HepG2 (cell line): Measurements from ENCODE around the gene ZNF213. TPM values are rescaled to one million over a fixed set of nuclear protein-coding genes. Genes with fewer than 3 reads are reported as not detected.
A peak's percentile ranks its signal among the peaks of the same experiment; 100 is the strongest.

ENCODE experiments used
- DNMT3B ChIP-seq: conservative IDR thresholded peaks from 2 replicates; pipeline ENCODE4 v1.6.1; 2016; ENCODE audit warnings: missing biosample characterization, control low read depth
- HOXA7 ChIP-seq: sonication (generic); formaldehyde crosslinking; IDR thresholded peaks from 2 replicates; pipeline ENCODE4 v1.8.1; 2022; ENCODE audit warnings: mild to moderate bottlenecking, missing genetic modification reagents, moderate library complexity
- KDM5B ChIP-seq: sonication (generic); formaldehyde crosslinking; IDR thresholded peaks from 2 replicates; pipeline ENCODE4 v1.4.0; 2020; ENCODE audit warnings: missing genetic modification reagents, mild to moderate bottlenecking, borderline replicate concordance
- MLLT10 ChIP-seq: sonication (generic); formaldehyde crosslinking; IDR thresholded peaks from 2 replicates; pipeline ENCODE4 v1.4.0; 2020; ENCODE audit warnings: missing genetic modification reagents
- ZBTB7A ChIP-seq: sonication (generic); formaldehyde crosslinking; IDR thresholded peaks from 2 replicates; pipeline ENCODE4 v1.8.0; 2022; ENCODE audit warnings: mild to moderate bottlenecking, missing genetic modification reagents
- ZKSCAN8 ChIP-seq: IDR thresholded peaks from 2 replicates; pipeline ENCODE4 v1.6.1; 2016; ENCODE audit warnings: borderline replicate concordance, missing genetic modification reagents, missing compliant biosample characterization
- ZMYM2 ChIP-seq: sonication (generic); formaldehyde crosslinking; IDR thresholded peaks from 2 replicates; pipeline ENCODE4 v1.8.0; 2022; ENCODE audit warnings: mild to moderate bottlenecking, missing genetic modification reagents
- ZNF616 ChIP-seq: sonication (generic); formaldehyde crosslinking; IDR thresholded peaks from 2 replicates; pipeline ENCODE4 v1.5.0; 2020; ENCODE audit warnings: low read depth, mild to moderate bottlenecking, missing genetic modification reagents
- ZNF629 ChIP-seq: sonication (generic); formaldehyde crosslinking; conservative IDR thresholded peaks from 2 replicates; pipeline ENCODE4 v1.5.0; 2020; ENCODE audit warnings: missing genetic modification reagents
- polyA plus RNA-seq, 8 experiments: library from polyadenylated mRNA; depleted of rRNA in 3 of 8; stranded (reverse) in 7 of 8; unstranded in 1 of 8; fragments of >200 nt; fragmentation: Illumina TruSeq in 4 of 8; extraction: Trizol in 4 of 8; gene quantifications; 2 replicates each; pipeline versions ENCODE4 v1.2.1 to v1.2.3, GENCODE V29; 2011 to 2016; ENCODE audit warnings: low read depth in 4 of 8, missing spikeins in 1 of 8, mixed read lengths in 1 of 8; ENCODE audit not compliant: insufficient read depth in 1 of 8
- total RNA-seq, 5 experiments: library from RNA; depleted of rRNA; stranded (reverse); fragments of >200 nt; fragmentation: Illumina TruSeq; extraction: Trizol; gene quantifications; 2 replicates each; pipeline ENCODE4 v1.2.3, GENCODE V29; 2016; ENCODE audit warnings: low read depth in 1 of 5
- TF ChIP-seq, protein P1 (sequence below): sonication (generic); formaldehyde crosslinking; IDR thresholded peaks from 2 replicates; pipeline ENCODE4 v1.9.0; 2021; ENCODE audit warnings: missing genetic modification reagents, mild to moderate bottlenecking, borderline replicate concordance
- TF ChIP-seq, protein P2 (sequence below): fragments of 450-650 bp; IDR thresholded peaks from 2 replicates; pipeline ENCODE4 v1.6.1; 2017; ENCODE audit warnings: mild to moderate bottlenecking
- TF ChIP-seq, protein P3 (sequence below): sonication (generic); formaldehyde crosslinking; IDR thresholded peaks from 2 replicates; pipeline ENCODE4 v1.4.0; 2020; ENCODE audit warnings: missing genetic modification reagents
- TF ChIP-seq, protein P4 (sequence below): sonication (generic); formaldehyde crosslinking; IDR thresholded peaks from 2 replicates; pipeline ENCODE4 v1.4.0; 2020; ENCODE audit warnings: missing genetic modification reagents, borderline replicate concordance
- TF ChIP-seq, protein P5 (sequence below): sonication (generic); formaldehyde crosslinking; IDR thresholded peaks from 2 replicates; pipeline ENCODE4 v1.4.0; 2020; ENCODE audit warnings: mild to moderate bottlenecking, low read depth, missing genetic modification reagents

Gene ZNF213
- total and polyA plus RNA-seq, 2 of the 13 experiments (the other 11 are each of a cell fraction or from before 2014, with no cell fraction given) = 0.59 to 0.97 TPM

DNA sequence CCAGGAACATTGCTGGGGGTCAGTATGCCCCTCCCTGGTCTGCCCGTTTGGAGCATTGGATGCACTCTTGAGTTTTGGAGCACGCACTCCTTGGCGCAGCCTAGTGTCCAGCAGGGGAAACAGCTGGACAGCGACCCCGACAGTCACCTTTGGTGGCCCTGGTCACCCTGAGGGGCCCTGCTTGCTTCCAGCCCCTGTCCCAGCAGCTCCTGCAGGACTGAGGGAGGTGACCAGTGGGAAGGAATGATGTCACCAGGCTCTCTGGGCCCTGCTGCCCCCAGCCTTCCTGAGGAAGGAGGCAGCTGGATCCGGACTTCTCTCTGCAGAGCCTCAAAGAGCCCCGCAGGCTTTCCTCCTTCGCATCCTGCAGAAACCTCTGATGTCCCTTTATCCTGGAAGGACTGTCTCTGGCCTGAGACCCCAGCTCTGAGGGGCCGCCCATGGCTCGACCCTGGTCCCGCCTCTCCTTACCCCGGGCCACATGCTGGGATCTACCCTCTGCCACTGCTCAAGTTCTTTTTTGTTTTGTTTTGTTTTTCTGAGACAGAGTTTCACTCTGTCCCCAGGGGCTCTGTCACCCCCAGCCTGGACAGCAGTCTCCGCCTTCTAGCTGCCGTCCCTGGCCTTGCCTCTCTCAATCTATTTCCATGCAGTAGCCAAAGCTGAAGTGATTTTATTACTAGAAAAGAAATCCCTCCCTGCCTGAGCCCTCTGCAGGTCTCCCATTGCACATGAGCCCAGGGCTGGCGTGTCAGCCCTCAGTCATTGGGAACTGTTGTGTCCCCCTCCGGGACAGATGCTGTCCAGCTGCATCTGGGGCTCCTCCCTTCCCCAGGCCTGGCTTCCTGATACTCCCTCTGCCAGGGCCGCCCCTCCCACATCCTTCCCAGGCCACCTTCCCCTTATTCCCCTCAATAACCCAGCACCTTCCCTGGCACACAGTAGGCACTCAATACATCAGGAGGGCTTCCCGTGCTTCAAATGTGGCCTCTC lies 47.3 kb upstream of the ZNF213 start (continued):
- 0 out of 2 replicates have a peak, but pooled peaks have one; percentile 40 for TF ChIP-seq ZMYM2 (CRISPR knock-in tag)
- TF ChIP-seq, protein P1, sequence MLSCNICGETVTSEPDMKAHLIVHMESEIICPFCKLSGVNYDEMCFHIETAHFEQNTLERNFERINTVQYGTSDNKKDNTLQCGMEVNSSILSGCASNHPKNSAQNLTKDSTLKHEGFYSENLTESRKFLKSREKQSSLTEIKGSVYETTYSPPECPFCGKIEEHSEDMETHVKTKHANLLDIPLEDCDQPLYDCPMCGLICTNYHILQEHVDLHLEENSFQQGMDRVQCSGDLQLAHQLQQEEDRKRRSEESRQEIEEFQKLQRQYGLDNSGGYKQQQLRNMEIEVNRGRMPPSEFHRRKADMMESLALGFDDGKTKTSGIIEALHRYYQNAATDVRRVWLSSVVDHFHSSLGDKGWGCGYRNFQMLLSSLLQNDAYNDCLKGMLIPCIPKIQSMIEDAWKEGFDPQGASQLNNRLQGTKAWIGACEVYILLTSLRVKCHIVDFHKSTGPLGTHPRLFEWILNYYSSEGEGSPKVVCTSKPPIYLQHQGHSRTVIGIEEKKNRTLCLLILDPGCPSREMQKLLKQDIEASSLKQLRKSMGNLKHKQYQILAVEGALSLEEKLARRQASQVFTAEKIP (CRISPR knock-in tag) = no peak
- peak; percentile 24; the same call in 1 of the 2 replicates for TF ChIP-seq ZNF629 (CRISPR knock-in tag)
- peak; percentile 15; the same call in 1 of the 2 replicates for TF ChIP-seq ZBTB7A (CRISPR knock-in tag)
- TF ChIP-seq ZKSCAN8 (CRISPR knock-in tag) = no peak
- no peak for TF ChIP-seq MLLT10 (CRISPR knock-in tag)
- TF ChIP-seq, protein P2, sequence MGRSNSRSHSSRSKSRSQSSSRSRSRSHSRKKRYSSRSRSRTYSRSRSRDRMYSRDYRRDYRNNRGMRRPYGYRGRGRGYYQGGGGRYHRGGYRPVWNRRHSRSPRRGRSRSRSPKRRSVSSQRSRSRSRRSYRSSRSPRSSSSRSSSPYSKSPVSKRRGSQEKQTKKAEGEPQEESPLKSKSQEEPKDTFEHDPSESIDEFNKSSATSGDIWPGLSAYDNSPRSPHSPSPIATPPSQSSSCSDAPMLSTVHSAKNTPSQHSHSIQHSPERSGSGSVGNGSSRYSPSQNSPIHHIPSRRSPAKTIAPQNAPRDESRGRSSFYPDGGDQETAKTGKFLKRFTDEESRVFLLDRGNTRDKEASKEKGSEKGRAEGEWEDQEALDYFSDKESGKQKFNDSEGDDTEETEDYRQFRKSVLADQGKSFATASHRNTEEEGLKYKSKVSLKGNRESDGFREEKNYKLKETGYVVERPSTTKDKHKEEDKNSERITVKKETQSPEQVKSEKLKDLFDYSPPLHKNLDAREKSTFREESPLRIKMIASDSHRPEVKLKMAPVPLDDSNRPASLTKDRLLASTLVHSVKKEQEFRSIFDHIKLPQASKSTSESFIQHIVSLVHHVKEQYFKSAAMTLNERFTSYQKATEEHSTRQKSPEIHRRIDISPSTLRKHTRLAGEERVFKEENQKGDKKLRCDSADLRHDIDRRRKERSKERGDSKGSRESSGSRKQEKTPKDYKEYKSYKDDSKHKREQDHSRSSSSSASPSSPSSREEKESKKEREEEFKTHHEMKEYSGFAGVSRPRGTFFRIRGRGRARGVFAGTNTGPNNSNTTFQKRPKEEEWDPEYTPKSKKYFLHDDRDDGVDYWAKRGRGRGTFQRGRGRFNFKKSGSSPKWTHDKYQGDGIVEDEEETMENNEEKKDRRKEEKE = no peak
- no peak for TF ChIP-seq ZNF616 (CRISPR knock-in tag)
- TF ChIP-seq DNMT3B = 0 out of 2 replicates have a peak, but pooled peaks have one; percentile 45
- 0 out of 2 replicates have a peak, but pooled peaks have one; percentile 0 for TF ChIP-seq KDM5B (CRISPR knock-in tag)
- TF ChIP-seq HOXA7 (CRISPR knock-in tag) = no peak
- TF ChIP-seq, protein P3, sequence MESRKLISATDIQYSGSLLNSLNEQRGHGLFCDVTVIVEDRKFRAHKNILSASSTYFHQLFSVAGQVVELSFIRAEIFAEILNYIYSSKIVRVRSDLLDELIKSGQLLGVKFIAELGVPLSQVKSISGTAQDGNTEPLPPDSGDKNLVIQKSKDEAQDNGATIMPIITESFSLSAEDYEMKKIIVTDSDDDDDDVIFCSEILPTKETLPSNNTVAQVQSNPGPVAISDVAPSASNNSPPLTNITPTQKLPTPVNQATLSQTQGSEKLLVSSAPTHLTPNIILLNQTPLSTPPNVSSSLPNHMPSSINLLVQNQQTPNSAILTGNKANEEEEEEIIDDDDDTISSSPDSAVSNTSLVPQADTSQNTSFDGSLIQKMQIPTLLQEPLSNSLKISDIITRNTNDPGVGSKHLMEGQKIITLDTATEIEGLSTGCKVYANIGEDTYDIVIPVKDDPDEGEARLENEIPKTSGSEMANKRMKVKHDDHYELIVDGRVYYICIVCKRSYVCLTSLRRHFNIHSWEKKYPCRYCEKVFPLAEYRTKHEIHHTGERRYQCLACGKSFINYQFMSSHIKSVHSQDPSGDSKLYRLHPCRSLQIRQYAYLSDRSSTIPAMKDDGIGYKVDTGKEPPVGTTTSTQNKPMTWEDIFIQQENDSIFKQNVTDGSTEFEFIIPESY = no peak
- TF ChIP-seq, protein P4, sequence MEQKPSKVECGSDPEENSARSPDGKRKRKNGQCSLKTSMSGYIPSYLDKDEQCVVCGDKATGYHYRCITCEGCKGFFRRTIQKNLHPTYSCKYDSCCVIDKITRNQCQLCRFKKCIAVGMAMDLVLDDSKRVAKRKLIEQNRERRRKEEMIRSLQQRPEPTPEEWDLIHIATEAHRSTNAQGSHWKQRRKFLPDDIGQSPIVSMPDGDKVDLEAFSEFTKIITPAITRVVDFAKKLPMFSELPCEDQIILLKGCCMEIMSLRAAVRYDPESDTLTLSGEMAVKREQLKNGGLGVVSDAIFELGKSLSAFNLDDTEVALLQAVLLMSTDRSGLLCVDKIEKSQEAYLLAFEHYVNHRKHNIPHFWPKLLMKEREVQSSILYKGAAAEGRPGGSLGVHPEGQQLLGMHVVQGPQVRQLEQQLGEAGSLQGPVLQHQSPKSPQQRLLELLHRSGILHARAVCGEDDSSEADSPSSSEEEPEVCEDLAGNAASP (CRISPR knock-in tag) = no peak
- TF ChIP-seq, protein P5, sequence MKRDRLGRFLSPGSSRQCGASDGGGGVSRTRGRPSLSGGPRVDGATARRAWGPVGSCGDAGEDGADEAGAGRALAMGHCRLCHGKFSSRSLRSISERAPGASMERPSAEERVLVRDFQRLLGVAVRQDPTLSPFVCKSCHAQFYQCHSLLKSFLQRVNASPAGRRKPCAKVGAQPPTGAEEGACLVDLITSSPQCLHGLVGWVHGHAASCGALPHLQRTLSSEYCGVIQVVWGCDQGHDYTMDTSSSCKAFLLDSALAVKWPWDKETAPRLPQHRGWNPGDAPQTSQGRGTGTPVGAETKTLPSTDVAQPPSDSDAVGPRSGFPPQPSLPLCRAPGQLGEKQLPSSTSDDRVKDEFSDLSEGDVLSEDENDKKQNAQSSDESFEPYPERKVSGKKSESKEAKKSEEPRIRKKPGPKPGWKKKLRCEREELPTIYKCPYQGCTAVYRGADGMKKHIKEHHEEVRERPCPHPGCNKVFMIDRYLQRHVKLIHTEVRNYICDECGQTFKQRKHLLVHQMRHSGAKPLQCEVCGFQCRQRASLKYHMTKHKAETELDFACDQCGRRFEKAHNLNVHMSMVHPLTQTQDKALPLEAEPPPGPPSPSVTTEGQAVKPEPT = no peak
